Measurements from ENCODE around the gene VPS54. TPM values are rescaled to one million over a fixed set of nuclear protein-coding genes. Genes with fewer than 3 reads are reported as not detected.

VPS54 gene
- total RNA-seq, 1 donor from 2014 or later: 28.2 TPM

DNA sequence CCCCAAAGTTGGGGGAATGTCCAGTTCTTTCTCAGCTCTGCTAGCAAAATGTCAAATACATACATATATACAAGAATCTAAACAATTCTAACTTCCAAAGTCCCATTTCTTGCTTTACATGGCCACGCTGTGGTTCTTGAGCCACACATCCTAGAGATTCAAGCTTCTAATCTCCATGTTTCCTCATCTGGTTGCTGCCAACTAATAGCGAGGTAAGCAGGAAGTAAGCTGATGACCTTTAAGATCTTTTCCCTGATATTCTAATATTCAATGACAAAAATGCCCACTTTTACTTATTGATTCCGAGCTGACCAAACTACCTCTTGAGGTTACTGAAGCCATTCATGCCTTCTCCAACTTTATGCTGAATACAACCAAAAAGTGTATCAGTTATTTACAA is 3.3 kb downstream of the VPS54 start:
- DNase-seq (ENCODE audit: low spot score, unreplicated experiment): no peak
- H3K36me3 Mint-ChIP-seq (ENCODE audit: insufficient read depth): no peaks in the 10 kb centered on the region
- H3K4me3 Mint-ChIP-seq (ENCODE audit: low read depth): no peak overlapping the region
- TF ChIP-seq, protein P1, sequence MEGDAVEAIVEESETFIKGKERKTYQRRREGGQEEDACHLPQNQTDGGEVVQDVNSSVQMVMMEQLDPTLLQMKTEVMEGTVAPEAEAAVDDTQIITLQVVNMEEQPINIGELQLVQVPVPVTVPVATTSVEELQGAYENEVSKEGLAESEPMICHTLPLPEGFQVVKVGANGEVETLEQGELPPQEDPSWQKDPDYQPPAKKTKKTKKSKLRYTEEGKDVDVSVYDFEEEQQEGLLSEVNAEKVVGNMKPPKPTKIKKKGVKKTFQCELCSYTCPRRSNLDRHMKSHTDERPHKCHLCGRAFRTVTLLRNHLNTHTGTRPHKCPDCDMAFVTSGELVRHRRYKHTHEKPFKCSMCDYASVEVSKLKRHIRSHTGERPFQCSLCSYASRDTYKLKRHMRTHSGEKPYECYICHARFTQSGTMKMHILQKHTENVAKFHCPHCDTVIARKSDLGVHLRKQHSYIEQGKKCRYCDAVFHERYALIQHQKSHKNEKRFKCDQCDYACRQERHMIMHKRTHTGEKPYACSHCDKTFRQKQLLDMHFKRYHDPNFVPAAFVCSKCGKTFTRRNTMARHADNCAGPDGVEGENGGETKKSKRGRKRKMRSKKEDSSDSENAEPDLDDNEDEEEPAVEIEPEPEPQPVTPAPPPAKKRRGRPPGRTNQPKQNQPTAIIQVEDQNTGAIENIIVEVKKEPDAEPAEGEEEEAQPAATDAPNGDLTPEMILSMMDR (IDR thresholded peaks at IDR 0.05; ENCODE audit: unreplicated experiment): no peak
- H3K27me3 Mint-ChIP-seq: no peaks in the 10 kb centered on the region
- peaks cover 17% of the 10 kb centered on the region for H3K4me1 Mint-ChIP-seq (ENCODE audit: low read depth)
- H3K27ac Mint-ChIP-seq: no peak overlapping the region
- H3K9me3 Mint-ChIP-seq (ENCODE audit: low read depth): no peaks in the 10 kb centered on the region

DNA sequence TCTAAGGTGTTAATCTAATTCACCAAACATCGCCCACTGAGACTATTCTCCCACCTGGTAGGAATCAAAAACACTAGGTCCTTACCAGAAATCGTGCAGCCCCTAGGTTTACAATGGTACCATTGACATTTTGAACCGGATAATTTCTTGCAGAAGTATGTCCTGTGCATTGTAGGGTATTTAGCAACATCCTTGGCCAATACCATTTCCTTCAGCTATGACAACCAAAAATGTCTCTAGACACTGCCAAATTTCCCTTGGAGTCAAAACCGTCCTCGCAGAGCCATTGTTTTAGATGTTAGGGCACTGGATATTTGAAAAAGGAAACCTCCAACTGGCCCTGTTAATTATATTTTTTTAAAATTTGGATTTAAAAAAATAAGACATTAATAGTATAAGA is 3.8 kb downstream of the VPS54 start:
- Mint-ChIP-seq H3K36me3 (ENCODE audit: insufficient read depth) (no peaks in the 10 kb centered on the region), H3K4me1 (ENCODE audit: low read depth) (peaks cover 15% of the 10 kb centered on the region), H3K27me3 (no peaks in the 10 kb centered on the region), H3K9me3 (ENCODE audit: low read depth) (no peaks in the 10 kb centered on the region), H3K27ac (no peak overlapping the region), H3K4me3 (ENCODE audit: low read depth) (no peak overlapping the region)
- no peak for DNase-seq (ENCODE audit: low spot score, unreplicated experiment)
- TF ChIP-seq, protein P1 (IDR thresholded peaks at IDR 0.05; ENCODE audit: unreplicated experiment): no peak

DNA sequence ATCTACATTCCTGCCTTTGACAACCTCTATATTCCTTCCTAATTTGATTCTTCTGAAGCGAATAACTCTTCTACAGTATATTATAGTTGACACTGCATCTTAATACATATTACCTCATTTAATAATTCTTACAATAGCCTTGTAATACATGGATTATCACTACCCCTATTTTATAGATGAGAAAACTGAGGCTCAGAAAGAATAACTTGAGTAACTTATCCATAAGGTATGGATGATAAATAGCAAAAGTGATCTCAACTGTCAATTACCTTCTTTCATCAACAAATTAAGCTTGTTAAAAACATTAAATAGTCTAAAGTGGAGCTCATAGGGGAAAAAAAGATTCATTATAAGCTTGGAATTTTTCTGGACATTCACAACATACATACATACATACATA is 4.6 kb downstream of the VPS54 start:
- H3K27me3 Mint-ChIP-seq: no peaks in the 10 kb centered on the region
- no peak overlapping the region for H3K4me3 Mint-ChIP-seq (ENCODE audit: low read depth)
- no peak for DNase-seq (ENCODE audit: low spot score, unreplicated experiment)
- TF ChIP-seq, protein P1 (IDR thresholded peaks at IDR 0.05; ENCODE audit: unreplicated experiment): no peak
- H3K36me3 Mint-ChIP-seq (ENCODE audit: insufficient read depth): no peaks in the 10 kb centered on the region
- no peak overlapping the region for H3K27ac Mint-ChIP-seq
- no peaks in the 10 kb centered on the region for H3K9me3 Mint-ChIP-seq (ENCODE audit: low read depth)
- peaks cover 11% of the 10 kb centered on the region for H3K4me1 Mint-ChIP-seq (ENCODE audit: low read depth)

DNA sequence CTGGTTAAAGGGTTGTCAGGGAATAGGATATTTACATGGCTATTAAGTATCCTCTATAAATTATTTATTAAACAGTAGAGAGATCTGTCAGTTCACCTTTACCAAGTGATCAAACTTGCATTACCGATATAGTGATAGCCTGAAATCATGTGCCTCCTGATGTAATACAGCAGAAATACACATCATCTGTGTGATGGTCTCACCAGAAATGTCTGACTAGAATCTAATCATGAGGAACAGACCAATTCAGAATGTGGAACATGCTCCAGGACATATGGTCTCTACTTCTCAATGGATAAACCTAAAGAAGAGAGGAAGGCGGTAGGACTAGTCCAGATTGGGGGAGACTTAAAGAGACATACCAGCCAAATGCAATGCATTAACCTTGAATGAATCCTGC is 6.2 kb downstream of the VPS54 start:
- DNase-seq (ENCODE audit: low spot score, unreplicated experiment): no peak
- no peaks in the 10 kb centered on the region for H3K9me3 Mint-ChIP-seq (ENCODE audit: low read depth)
- H3K4me3 Mint-ChIP-seq (ENCODE audit: low read depth): no peak overlapping the region
- H3K27me3 Mint-ChIP-seq: no peaks in the 10 kb centered on the region
- TF ChIP-seq, protein P1 (IDR thresholded peaks at IDR 0.05; ENCODE audit: unreplicated experiment): no peak
- peaks cover 8% of the 10 kb centered on the region for H3K4me1 Mint-ChIP-seq (ENCODE audit: low read depth)
- H3K27ac Mint-ChIP-seq: no peak overlapping the region
- no peaks in the 10 kb centered on the region for H3K36me3 Mint-ChIP-seq (ENCODE audit: insufficient read depth)

DNA sequence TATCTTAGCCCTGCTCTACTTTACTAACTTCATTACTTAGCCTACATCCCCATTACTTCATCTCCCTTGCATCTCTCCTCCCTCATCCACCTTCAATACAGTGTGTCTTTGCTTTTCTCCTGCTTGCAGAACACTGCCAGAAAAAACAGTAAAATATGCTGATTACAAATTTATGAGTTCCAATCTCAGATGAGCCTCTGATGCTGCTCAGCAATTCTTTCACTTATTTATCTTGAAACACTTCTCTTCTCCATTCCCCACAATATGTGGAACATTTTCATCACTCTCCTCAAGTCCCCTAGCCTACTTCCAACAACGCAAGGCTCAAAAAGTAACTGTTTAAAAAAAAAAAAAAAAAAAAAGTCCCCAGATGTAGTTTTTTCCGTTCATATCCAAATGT is 7.1 kb downstream of the VPS54 start:
- DNase-seq (ENCODE audit: low spot score, unreplicated experiment): no peak
- TF ChIP-seq, protein P1 (IDR thresholded peaks at IDR 0.05; ENCODE audit: unreplicated experiment): no peak
- Mint-ChIP-seq H3K9me3 (ENCODE audit: low read depth) (no peaks in the 10 kb centered on the region), H3K27ac (no peak overlapping the region), H3K4me3 (ENCODE audit: low read depth) (no peak overlapping the region), H3K4me1 (ENCODE audit: low read depth) (peaks cover 3% of the 10 kb centered on the region), H3K27me3 (no peaks in the 10 kb centered on the region), H3K36me3 (ENCODE audit: insufficient read depth) (peaks cover under 1% of the 10 kb centered on the region)
